ENCODE measurements around the gene LMF1. TPM values are rescaled to one million over a fixed set of nuclear protein-coding genes. Genes with fewer than 3 reads are reported as not detected.
A peak's percentile ranks its signal among the peaks of the same experiment; 100 is the strongest.

Gene LMF1
- total and polyA plus RNA-seq, 7 experiments from 2014 or later, result 10.6 to 63.1 (median 41.3) TPM

- ChIA-PET POLR2A (interaction anchor here (0.8 kb wide), 1 partner anchor 9 kb away, joined by 3 read pairs; no protein-coding TSS in a partner anchor), CTCF (no interaction called here)
- H3K4me3 Mint-ChIP-seq, result no peak overlapping the region
- Histone ChIP-seq H3K4me3 (ENCODE audit: low read length) (no peak overlapping the region), H3K27ac (ENCODE audit: low read depth, low read length) (no peak overlapping the region), H3K27me3 (ENCODE audit: control insufficient read depth in 2 of 2, insufficient read depth in 2 of 2, low read length in 2 of 2) (no peaks in the 10 kb centered on the region), H3K4me1 (ENCODE audit: control insufficient read depth in 2 of 2, insufficient read depth in 2 of 2, low read length in 2 of 2) (no peaks in the 10 kb centered on the region), H3K36me3 (ENCODE audit: control insufficient read depth in 2 of 3, insufficient read depth in 3 of 3, low read length in 3 of 3) (peaks cover 0 to 35% (median 0%) of the 10 kb centered on the region in 3 experiments), H3K9me3 (ENCODE audit: control insufficient read depth in 2 of 3, low read length in 3 of 3) (no peaks in the 10 kb centered on the region)
- H3K36me3 Mint-ChIP-seq, result peaks cover 0 to 12% (median 4%) of the 10 kb centered on the region in 5 donors
- no peak for DNase-seq
- no peaks in the 10 kb centered on the region for H3K9me3 Mint-ChIP-seq
- ATAC-seq, result no peak
- H3K4me1 Mint-ChIP-seq, result peaks cover 0 to 6% (median 0%) of the 10 kb centered on the region in 7 donors
- H3K27ac Mint-ChIP-seq, result no peak overlapping the region
- H3K27me3 Mint-ChIP-seq, result no peaks in the 10 kb centered on the region
- intact Hi-C loops (cut with micrococcal nuclease), result no loop called here
Observed at GRCh38 chr16:916035-916799, 54.6 kb downstream of the LMF1 start.

DNA sequence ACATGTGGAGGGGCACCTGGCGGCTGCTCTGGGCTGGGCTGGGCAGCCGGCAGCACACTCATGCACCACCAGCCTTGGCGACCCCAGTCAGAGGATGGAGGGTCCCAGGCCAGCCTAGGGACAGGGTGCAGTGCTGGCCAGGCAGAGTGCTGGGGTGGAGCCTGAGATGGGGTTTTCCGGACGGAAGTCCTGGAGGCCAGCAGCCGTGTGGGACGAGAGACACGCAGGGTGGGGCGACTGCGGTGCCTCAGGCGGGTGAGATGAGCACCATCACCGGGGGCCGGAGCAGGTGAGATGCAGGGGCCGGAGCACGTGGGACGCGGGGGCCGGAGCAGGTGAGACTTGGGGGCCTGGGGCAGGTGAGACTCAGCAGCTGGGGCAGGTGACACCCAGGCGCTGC is 55.2 kb downstream of the LMF1 start:
- peaks cover 0 to 16% (median 4%) of the 10 kb centered on the region in 5 donors for H3K36me3 Mint-ChIP-seq
- Histone ChIP-seq H3K27ac (ENCODE audit: low read depth, low read length) (no peak overlapping the region), H3K4me3 (ENCODE audit: low read length) (no peak overlapping the region), H3K36me3 (ENCODE audit: control insufficient read depth in 2 of 3, insufficient read depth in 3 of 3, low read length in 3 of 3) (peaks cover 0 to 36% (median 0%) of the 10 kb centered on the region in 3 experiments), H3K4me1 (ENCODE audit: control insufficient read depth in 2 of 2, insufficient read depth in 2 of 2, low read length in 2 of 2) (no peaks in the 10 kb centered on the region), H3K27me3 (ENCODE audit: control insufficient read depth in 2 of 2, insufficient read depth in 2 of 2, low read length in 2 of 2) (no peaks in the 10 kb centered on the region), H3K9me3 (ENCODE audit: control insufficient read depth in 2 of 3, low read length in 3 of 3) (no peaks in the 10 kb centered on the region)
- H3K27ac Mint-ChIP-seq, result no peak overlapping the region
- CTCF ChIA-PET, result no interaction called here
- no peaks in the 10 kb centered on the region for H3K9me3 Mint-ChIP-seq
- ATAC-seq, result no peak
- no peaks in the 10 kb centered on the region for H3K27me3 Mint-ChIP-seq
- no peak for DNase-seq
- POLR2A ChIA-PET, result interaction anchor here (0.8 kb wide), 1 partner anchor 8 kb away, joined by 3 read pairs; no protein-coding TSS in a partner anchor
- intact Hi-C loops (cut with micrococcal nuclease), result no loop called here
- peaks cover 0 to 6% (median 0%) of the 10 kb centered on the region in 7 donors for H3K4me1 Mint-ChIP-seq
- no peak overlapping the region for H3K4me3 Mint-ChIP-seq

DNA sequence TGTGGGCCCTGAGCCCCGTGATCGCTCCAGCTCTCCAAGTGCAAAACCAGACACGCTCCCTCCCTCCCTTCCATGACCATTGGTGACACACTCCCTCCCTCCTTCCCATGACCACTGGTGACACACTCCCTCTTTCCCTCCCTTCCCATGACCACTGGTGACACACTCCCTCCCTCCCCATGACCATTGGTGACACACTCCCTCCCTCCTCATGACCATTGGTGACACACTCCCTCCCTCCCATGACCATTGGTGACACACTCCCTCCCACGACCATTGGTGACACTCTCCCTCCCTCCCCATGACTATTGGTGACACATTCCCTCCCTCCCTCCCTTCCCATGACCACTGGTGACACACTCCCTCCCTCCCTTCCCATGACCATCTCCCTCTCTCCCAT is 56.3 kb downstream of the LMF1 start:
- Mint-ChIP-seq H3K4me1 (no peaks in the 10 kb centered on the region), H3K4me3 (no peak overlapping the region), H3K36me3 (peaks cover 2 to 19% (median 5%) of the 10 kb centered on the region in 5 donors), H3K27ac (no peak overlapping the region), H3K27me3 (no peaks in the 10 kb centered on the region), H3K9me3 (no peaks in the 10 kb centered on the region)
- ATAC-seq (peak; percentile 52), DNase-seq (no peak)
- no peaks in the 10 kb centered on the region for H3K27me3 ChIP-seq (ENCODE audit: control insufficient read depth in 2 of 2, insufficient read depth in 2 of 2, low read length in 2 of 2)
- no peaks in the 10 kb centered on the region for H3K9me3 ChIP-seq (ENCODE audit: control insufficient read depth in 2 of 3, low read length in 3 of 3)
- H3K36me3 ChIP-seq (ENCODE audit: control insufficient read depth in 2 of 3, insufficient read depth in 3 of 3, low read length in 3 of 3), result peaks cover 0 to 46% (median 0%) of the 10 kb centered on the region in 3 experiments
- no peaks in the 10 kb centered on the region for H3K4me1 ChIP-seq (ENCODE audit: control insufficient read depth in 2 of 2, insufficient read depth in 2 of 2, low read length in 2 of 2)
- no peak overlapping the region for H3K4me3 ChIP-seq (ENCODE audit: low read length)
- H3K27ac ChIP-seq (ENCODE audit: low read depth, low read length), result no peak overlapping the region
- ChIA-PET POLR2A (no interaction called here), CTCF (no interaction called here)
- intact Hi-C loops (cut with micrococcal nuclease), result no loop called here

GRCh38 chr16:913817-914439 is 56.9 kb downstream of the LMF1 start:
- ATAC-seq (no peak), DNase-seq (no peak)
- H3K4me1 Mint-ChIP-seq, result no peaks in the 10 kb centered on the region
- no peak overlapping the region for H3K27ac ChIP-seq (ENCODE audit: low read depth, low read length)
- H3K36me3 Mint-ChIP-seq, result peaks cover 4 to 25% (median 7%) of the 10 kb centered on the region in 5 donors
- H3K9me3 ChIP-seq (ENCODE audit: control insufficient read depth in 2 of 3, low read length in 3 of 3), result no peaks in the 10 kb centered on the region
- H3K4me3 ChIP-seq (ENCODE audit: low read length), result no peak overlapping the region
- H3K9me3 Mint-ChIP-seq, result no peaks in the 10 kb centered on the region
- peaks cover 0 to 46% (median 0%) of the 10 kb centered on the region in 3 experiments for H3K36me3 ChIP-seq (ENCODE audit: control insufficient read depth in 2 of 3, insufficient read depth in 3 of 3, low read length in 3 of 3)
- H3K4me1 ChIP-seq (ENCODE audit: control insufficient read depth in 2 of 2, insufficient read depth in 2 of 2, low read length in 2 of 2), result no peaks in the 10 kb centered on the region
- intact Hi-C loops (cut with micrococcal nuclease), result no loop called here
- POLR2A ChIA-PET, result no interaction called here
- no peak overlapping the region for H3K27ac Mint-ChIP-seq
- H3K27me3 Mint-ChIP-seq, result no peaks in the 10 kb centered on the region
- CTCF ChIA-PET, result no interaction called here
- H3K27me3 ChIP-seq (ENCODE audit: control insufficient read depth in 2 of 2, insufficient read depth in 2 of 2, low read length in 2 of 2), result no peaks in the 10 kb centered on the region
- no peak overlapping the region for H3K4me3 Mint-ChIP-seq

- Histone ChIP-seq H3K4me1 (ENCODE audit: control insufficient read depth in 2 of 2, insufficient read depth in 2 of 2, low read length in 2 of 2) (no peaks in the 10 kb centered on the region), H3K36me3 (ENCODE audit: control insufficient read depth in 2 of 3, insufficient read depth in 3 of 3, low read length in 3 of 3) (peaks cover 0 to 50% (median 0%) of the 10 kb centered on the region in 3 experiments), H3K27me3 (ENCODE audit: control insufficient read depth in 2 of 2, insufficient read depth in 2 of 2, low read length in 2 of 2) (no peaks in the 10 kb centered on the region), H3K9me3 (ENCODE audit: control insufficient read depth in 2 of 3, low read length in 3 of 3) (no peaks in the 10 kb centered on the region), H3K4me3 (ENCODE audit: low read length) (no peak overlapping the region), H3K27ac (ENCODE audit: low read depth, low read length) (no peak overlapping the region)
- ChIA-PET CTCF (no interaction called here), POLR2A (no interaction called here)
- H3K36me3 Mint-ChIP-seq, result peaks cover 4 to 21% (median 7%) of the 10 kb centered on the region in 5 donors
- no peaks in the 10 kb centered on the region for H3K27me3 Mint-ChIP-seq
- ATAC-seq, result no peak
- H3K4me1 Mint-ChIP-seq, result no peaks in the 10 kb centered on the region
- H3K9me3 Mint-ChIP-seq, result no peaks in the 10 kb centered on the region
- intact Hi-C loops (cut with micrococcal nuclease), result no loop called here
- H3K4me3 Mint-ChIP-seq, result no peak overlapping the region
- no peak for DNase-seq
- H3K27ac Mint-ChIP-seq, result no peak overlapping the region
Observed at GRCh38 chr16:912684-913613, 57.8 kb downstream of the LMF1 start.

GRCh38 chr16:912322-912683 is 58.5 kb downstream of the LMF1 start:
- DNase-seq (no peak), ATAC-seq (no peak)
- Histone ChIP-seq H3K27me3 (ENCODE audit: control insufficient read depth in 2 of 2, insufficient read depth in 2 of 2, low read length in 2 of 2) (no peaks in the 10 kb centered on the region), H3K9me3 (ENCODE audit: control insufficient read depth in 2 of 3, low read length in 3 of 3) (no peaks in the 10 kb centered on the region), H3K36me3 (ENCODE audit: control insufficient read depth in 2 of 3, insufficient read depth in 3 of 3, low read length in 3 of 3) (peaks cover 0 to 57% (median 0%) of the 10 kb centered on the region in 3 experiments), H3K4me1 (ENCODE audit: control insufficient read depth in 2 of 2, insufficient read depth in 2 of 2, low read length in 2 of 2) (no peaks in the 10 kb centered on the region), H3K27ac (ENCODE audit: low read depth, low read length) (no peak overlapping the region), H3K4me3 (ENCODE audit: low read length) (no peak overlapping the region)
- Mint-ChIP-seq H3K36me3 (peaks cover 7 to 27% (median 9%) of the 10 kb centered on the region in 5 donors), H3K27me3 (no peaks in the 10 kb centered on the region), H3K4me3 (no peak overlapping the region), H3K4me1 (no peaks in the 10 kb centered on the region), H3K9me3 (no peaks in the 10 kb centered on the region), H3K27ac (no peak overlapping the region)
- POLR2A ChIA-PET, result no interaction called here
- intact Hi-C loops (cut with micrococcal nuclease), result no loop called here
- CTCF ChIA-PET, result no interaction called here

Data from naive thymus-derived CD4-positive, alpha-beta T cell (primary cell).